Suprapubic skin (tissue), 4 donors: Measurements from ENCODE around the gene CWF19L1.

Experiments
- POLR2A ChIP-seq, 2 donors: fragments of 450-650 bp; IDR thresholded peaks; one replicate each; pipeline ENCODE4 v1.6.1; 2017; ENCODE audit warnings: antibody characterized with exemption in 2 of 2, mild to moderate bottlenecking in 2 of 2, moderate library complexity in 2 of 2
- POLR2AphosphoS5 ChIP-seq, 3 donors: sonication (generic); formaldehyde crosslinking; IDR thresholded peaks; one replicate each; pipeline ENCODE4 v1.6.1; 2017; ENCODE audit warnings: antibody characterized with exemption in 3 of 3
- TF ChIP-seq, protein P1 (sequence below), 2 donors: fragments of 200-600 bp in 1 of 2; fragments of 450-650 bp in 1 of 2; sonication (generic) in 1 of 2; IDR thresholded peaks; one replicate each; pipeline ENCODE4 v1.5.1; 2016 to 2019; ENCODE audit warnings: antibody characterized with exemption in 2 of 2, mild to moderate bottlenecking in 1 of 2, moderate library complexity in 1 of 2

DNA sequence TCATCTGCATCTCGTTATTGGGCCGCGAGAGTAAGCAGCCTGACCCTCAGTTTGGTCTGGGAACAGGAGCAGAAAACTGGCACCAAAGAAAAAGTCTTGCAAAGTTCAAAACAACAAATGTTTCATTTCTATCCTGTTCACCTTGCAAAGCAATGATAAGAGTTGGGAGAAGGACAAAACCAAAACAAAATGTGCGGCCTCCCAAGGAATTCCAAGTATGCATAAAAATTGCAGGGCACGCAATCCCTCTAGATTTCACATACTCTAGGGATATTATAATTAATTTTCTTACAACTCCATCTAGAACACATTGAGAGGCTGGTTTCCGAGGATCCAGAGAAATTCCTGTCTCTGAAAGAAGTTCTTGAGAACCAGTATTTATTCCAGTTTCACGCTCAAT is 58.1 kb downstream of the CWF19L1 start:
- TF ChIP-seq, protein P1, sequence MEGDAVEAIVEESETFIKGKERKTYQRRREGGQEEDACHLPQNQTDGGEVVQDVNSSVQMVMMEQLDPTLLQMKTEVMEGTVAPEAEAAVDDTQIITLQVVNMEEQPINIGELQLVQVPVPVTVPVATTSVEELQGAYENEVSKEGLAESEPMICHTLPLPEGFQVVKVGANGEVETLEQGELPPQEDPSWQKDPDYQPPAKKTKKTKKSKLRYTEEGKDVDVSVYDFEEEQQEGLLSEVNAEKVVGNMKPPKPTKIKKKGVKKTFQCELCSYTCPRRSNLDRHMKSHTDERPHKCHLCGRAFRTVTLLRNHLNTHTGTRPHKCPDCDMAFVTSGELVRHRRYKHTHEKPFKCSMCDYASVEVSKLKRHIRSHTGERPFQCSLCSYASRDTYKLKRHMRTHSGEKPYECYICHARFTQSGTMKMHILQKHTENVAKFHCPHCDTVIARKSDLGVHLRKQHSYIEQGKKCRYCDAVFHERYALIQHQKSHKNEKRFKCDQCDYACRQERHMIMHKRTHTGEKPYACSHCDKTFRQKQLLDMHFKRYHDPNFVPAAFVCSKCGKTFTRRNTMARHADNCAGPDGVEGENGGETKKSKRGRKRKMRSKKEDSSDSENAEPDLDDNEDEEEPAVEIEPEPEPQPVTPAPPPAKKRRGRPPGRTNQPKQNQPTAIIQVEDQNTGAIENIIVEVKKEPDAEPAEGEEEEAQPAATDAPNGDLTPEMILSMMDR (IDR thresholded peaks at IDR 0.05) = no peak
- TF ChIP-seq POLR2AphosphoS5 (IDR thresholded peaks at IDR 0.05) (no peak), POLR2A (IDR thresholded peaks at IDR 0.05) (no peak)
